AG09319 (cell line): ENCODE measurements around the gene ARHGAP15.

Experiments used
- DNase-seq: peaks from one replicate; pipeline ENCODE4 v3.0.0-alpha.2; 2010; ENCODE audit warnings: low read depth; ENCODE audit errors: extremely low read depth
- CTCF ChIP-seq: IDR thresholded peaks from 2 replicates; pipeline ENCODE4 v1.5.1; 2011; ENCODE audit warnings: low read depth, mild to moderate bottlenecking, inconsistent platforms, low read length, moderate library complexity

The ARHGAP15 gene

GRCh38 chr2:143254110-143254509 is 124.9 kb downstream of the ARHGAP15 start:
- no peak for TF ChIP-seq CTCF
- no peak for DNase-seq

GRCh38 chr2:143255086-143255485 is 125.9 kb downstream of the ARHGAP15 start:
- no peak for TF ChIP-seq CTCF
- DNase-seq: no peak

- DNase-seq: no peak
Observed at GRCh38 chr2:143255899-143256298, 126.7 kb downstream of the ARHGAP15 start.

GRCh38 chr2:143258126-143258892 is 129.1 kb downstream of the ARHGAP15 start:
- TF ChIP-seq CTCF: no peak
- no peak for DNase-seq

More at GRCh38 chr2:143255899-143256298, 126.7 kb downstream of the ARHGAP15 start:
- no peak for TF ChIP-seq CTCF

GRCh38 chr2:143259368-143259958 is 130.2 kb downstream of the ARHGAP15 start:
- peak; percentile 78 for TF ChIP-seq CTCF
- DNase-seq: peak; percentile 27

- TF ChIP-seq CTCF: no peak
- DNase-seq: no peak
Observed at GRCh38 chr2:143261986-143262385, 132.8 kb downstream of the ARHGAP15 start.

- no peak for DNase-seq
- no peak for TF ChIP-seq CTCF
Observed at GRCh38 chr2:143262389-143262788, 133.2 kb downstream of the ARHGAP15 start.
